Fibroblast of skin of scalp (primary cell): ENCODE measurements around the gene TRABD2B.

Experiments
- DNase-seq: peaks from one replicate; pipeline ENCODE4 v3.0.0-alpha.2; 2013

The TRABD2B gene

DNA sequence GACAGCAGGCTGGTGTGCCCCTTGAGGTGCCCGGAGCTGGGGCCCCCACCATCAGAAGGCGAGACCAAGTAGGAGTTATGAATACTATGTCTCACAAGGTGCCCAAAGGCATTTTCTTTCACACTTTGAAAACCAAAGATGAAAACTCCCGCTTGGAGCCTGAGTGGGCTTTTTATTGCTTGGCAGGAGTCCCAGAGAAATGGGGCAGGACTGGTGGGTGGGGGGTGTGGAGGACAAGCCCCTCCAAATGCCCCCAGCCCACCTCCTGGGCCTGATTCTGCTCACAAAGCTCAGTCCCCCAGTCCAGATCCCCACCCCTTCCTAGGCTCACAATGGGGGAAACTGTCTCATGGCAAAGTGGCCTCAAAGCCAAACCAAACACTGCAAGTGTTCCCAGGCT lies 227.9 kb downstream of the TRABD2B start:
- DNase-seq = no peak

GRCh38 chr1:47767741-47768100 lies 229.5 kb downstream of the TRABD2B start:
- no peak for DNase-seq

GRCh38 chr1:47766832-47767740 lies 230.1 kb downstream of the TRABD2B start:
- no peak for DNase-seq

GRCh38 chr1:47765742-47766485 lies 231.3 kb downstream of the TRABD2B start:
- DNase-seq = no peak

- DNase-seq = no peak
Measured at GRCh38 chr1:47765236-47765635, 231.9 kb downstream of the TRABD2B start.

DNA sequence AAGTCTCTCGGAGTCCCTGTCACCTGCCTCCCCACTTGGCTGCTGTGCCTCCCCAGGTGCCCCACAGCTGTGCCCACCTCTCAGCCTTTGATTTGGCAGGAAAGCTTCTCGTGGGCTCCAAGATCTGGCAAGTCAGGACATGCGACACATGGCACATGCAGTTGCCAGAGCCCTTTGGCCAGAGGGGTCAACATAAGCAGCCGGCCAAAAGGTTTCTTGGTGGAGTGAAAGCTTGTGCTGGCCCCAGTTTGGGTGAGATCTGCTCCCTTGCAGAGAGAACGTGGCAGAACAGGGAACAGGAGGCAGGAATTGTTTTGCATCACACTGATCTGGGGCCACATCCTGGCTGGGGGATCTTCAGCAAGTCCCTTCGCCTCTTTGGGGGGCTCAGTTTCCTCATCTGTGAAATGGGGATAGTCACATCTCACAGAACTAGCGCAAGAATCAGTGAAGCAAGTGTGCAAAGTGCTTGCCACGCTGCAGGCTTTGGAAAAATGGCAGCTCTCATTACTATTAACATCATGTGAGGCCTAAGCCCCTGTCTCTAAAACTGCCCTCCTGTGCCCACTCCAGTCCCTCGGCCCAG lies 232.6 kb downstream of the TRABD2B start:
- no peak for DNase-seq

DNA sequence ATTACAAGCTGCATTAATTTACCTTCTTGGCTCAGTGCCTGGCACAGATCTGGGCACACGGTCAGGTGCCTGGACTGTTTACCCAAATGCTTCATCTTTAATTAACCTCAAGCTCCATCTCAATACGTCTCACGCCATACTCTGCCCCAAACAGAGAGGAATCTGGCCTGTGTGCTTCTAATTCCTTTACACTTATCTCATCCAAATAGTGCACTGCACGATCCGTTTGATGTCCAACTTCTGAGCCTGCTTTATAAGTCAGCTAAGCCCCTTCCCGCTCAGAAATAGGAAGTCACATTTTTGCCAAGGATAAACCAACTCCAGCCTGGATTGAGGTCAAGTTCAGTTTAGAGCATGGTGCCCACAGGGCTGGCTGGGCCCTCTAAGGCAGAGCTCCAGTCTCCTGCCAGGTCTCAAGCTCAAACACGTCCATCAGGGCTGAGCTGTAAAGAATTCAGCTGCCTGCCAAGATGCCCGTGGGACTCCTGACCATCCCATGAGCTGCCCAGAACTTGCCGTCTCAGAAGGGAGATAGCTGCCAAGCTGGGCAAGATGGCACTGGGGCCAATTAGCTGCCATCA lies 233.5 kb downstream of the TRABD2B start:
- DNase-seq = peak; percentile 30

- DNase-seq = no peak
Measured at GRCh38 chr1:47761974-47762373, 235.2 kb downstream of the TRABD2B start.

- DNase-seq = no peak
Measured at GRCh38 chr1:47761201-47761930, 235.8 kb downstream of the TRABD2B start.

GRCh38 chr1:47759936-47760629 lies 237.1 kb downstream of the TRABD2B start:
- DNase-seq = no peak

- DNase-seq = no peak
Measured at GRCh38 chr1:47759251-47759935, 237.8 kb downstream of the TRABD2B start.

DNA sequence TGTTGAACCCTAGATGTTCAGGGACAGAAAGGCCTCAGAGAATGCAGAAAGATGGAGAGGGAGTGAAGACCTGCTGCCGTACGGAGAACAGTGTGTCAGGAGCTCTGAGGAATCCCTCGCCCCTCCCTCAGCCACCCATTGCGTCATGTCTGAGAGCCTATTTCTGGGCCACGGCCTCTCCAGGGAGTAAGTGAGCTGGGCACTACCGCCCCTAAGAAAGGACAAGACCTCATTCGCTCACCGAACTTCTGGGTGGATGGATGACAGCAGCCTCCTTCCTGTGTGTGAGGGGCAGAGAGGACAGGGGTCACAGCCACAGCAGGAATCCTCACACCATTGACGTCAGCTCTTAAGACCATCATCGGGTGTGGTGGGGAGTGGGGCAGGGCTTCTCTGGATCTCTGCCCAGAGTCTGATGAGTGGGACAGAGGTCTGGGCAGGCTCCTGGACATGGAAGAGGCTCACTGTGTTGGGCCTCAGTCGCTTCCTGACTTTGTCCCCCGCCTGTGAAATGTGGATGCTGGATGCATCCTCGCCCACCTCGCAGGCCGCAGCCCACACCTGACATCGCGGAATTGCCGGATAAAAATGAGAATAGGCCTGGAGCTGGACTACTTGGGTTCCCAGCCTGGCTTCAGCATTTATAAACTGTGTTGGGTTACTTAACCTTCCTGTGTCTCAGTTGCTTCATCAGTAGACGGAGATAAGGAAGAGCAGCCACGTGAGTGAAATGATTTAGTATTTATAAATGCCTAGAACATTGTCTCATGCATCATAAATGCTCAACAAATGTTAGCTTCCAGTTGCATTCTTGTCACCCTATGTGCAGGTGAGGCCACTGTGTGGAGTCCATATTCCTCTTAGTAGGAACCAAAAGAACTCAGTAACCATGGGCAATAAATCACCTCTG lies 238.6 kb downstream of the TRABD2B start:
- DNase-seq = peak; percentile 15

GRCh38 chr1:47757226-47757975 lies 239.8 kb downstream of the TRABD2B start:
- no peak for DNase-seq

GRCh38 chr1:47756411-47756810 lies 240.8 kb downstream of the TRABD2B start:
- no peak for DNase-seq

DNA sequence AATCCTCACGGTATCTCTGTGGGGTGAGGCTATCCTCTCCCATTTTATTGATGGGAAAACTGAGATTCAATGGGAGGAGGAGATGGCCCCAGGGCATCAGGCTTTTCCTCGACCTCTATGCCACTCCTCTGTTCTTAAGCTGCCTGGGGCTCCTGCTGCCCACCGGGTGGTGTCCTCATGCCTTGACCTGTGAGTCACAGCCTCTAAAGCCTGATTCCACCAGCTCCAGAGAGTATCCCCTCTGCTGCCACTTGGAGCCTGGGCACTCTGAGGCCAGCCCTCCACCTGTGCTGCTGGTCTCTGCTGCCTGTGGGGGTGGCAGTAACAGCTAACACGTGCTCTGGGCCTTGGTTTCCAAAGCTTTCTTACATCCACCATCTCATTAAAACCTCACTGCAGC lies 241.2 kb downstream of the TRABD2B start:
- DNase-seq = no peak

- DNase-seq = no peak
Measured at GRCh38 chr1:47755101-47755990, 241.8 kb downstream of the TRABD2B start.

GRCh38 chr1:47754221-47754620 lies 243.0 kb downstream of the TRABD2B start:
- no peak for DNase-seq

DNA sequence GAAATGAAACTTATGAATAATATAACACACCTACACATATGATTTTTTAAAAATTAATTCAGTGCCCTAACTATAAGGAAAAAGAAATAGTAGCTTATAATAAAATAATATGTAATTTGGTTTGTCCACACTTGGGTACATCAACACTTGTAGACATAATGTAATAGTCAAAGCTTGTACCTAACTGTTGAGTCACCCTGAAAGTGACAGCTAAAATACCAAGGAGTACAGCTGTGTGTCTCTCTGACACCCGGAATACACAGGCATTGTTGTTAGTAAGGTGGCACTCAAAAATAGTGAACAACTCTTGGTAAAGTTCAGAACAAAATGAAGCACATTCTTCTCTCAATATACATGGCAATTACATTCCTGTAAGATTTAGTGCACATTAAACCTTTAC lies 243.4 kb downstream of the TRABD2B start:
- no peak for DNase-seq
